GM18861 (cell line): ENCODE results near the gene PPIC.

Experiments
- ATAC-seq: cut with Tn5 transposase; IDR thresholded peaks from one replicate; pipeline ENCODE4 v1.9.1; 2021; ENCODE audit not compliant: unreplicated experiment

PPIC gene

DNA sequence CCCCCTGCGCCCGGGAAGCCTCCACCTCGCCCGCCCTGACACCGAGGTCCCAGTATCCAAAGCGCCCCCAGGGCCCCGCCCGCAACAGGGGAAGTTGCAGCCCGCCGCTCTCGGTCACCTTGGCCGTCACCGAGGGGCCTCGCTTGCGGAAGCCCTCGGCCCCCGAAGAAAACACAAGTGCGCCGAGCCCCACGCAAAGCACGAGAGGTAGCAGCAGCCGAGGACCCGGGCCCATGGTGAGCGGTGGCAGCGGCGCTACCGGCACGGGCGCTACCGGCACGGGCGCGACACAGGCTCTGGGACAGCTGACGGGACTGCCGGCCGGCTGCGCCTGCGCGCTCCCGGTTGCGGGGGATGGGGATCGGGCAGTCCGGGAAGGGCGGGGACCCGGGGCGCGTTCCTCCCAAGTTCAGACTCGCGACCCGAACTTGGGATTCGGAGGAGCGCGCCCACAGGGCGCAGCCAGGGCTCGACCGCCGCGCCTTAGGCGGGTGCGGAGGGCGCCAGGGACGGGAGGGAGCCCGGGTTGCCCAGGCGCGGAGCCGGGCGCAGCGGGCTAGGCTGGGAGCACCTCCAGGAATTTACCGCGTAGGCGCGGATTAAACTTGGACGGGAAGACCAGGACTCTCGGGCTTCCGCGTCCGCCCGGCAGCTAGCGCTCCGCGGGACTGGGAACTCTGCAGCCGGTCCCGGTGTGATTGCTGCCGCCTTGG, at the start of gene PPIC:
Gene PPIC (minus strand): TSS at position 335 of the 713 bp plus-strand sequence. CDS start 100 bp downstream, at position 235.
- peak; percentile 37 for ATAC-seq

GRCh38 chr5:123085638-123086286, 49.2 kb upstream of the PPIC start:
- ATAC-seq: no peak

- ATAC-seq: no peak
Observed at GRCh38 chr5:123084730-123085605, 48.4 kb upstream of the PPIC start.

DNA sequence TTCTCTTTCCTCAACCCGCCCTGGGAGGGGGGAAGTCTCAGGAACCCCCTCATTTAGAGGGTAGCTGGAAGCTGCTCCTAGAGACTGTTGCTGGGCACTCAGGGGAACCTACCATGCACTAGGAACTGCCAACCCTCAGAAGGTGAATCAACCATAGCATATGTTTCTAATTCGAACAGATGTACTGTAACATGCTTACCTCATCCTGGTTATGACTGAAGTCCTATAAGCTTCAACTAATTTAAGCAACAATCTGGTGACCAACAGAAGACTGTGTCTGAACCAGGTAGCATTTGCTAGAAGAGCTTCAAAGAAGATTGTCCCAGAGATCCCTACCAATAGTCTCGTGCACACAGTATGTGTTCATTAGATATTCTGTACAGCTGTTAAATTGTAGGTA, 46.8 kb upstream of the PPIC start:
- no peak for ATAC-seq

DNA sequence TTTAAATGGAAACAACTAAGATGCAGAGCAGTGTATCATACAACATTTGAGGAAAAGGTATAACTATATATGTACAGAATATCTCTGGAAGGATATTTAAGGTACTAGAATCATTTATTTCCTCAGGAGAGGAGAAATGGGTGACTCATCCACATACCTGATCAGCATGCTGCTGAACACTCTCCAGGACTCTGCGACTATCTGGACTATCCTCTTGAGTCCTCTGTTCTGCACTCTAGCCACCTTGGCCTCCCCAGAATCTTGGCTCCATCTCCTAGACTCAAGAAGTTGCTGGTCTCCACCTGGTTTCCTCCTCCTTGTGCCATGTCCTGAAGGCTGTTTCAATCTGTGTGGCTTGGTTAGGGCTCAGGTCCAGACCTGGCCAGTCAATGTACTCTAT, 43.7 kb upstream of the PPIC start:
- no peak for ATAC-seq

GRCh38 chr5:123075521-123076163, 39.1 kb upstream of the PPIC start:
- ATAC-seq: no peak

DNA sequence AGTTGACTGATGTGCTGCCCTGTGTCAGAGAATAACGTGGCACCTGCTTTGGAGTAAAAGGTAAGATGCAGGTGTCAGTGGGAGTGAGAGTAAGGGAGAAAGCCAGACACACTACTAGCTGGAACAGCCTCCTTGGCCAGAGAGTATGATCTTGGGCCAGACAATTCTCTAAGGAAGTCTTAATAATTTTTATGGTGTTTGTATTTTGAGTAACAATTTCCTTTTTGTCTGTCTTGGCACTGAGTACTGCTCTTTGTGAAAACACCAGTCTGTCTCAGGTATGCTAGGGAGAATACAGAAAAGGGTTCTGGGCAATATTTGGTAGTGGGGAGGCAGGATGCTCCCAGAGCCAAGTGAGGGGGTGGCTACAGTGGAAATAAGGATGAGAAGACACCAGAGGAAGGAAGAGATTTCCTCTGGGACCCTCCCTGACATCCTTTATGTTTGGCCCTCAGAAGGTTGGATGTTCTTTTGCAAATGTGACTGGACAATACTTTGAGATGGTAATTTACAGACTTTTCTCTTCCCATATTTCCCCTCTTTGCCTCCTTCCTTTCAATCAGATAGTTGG, 31.9 kb upstream of the PPIC start:
- no peak for ATAC-seq

DNA sequence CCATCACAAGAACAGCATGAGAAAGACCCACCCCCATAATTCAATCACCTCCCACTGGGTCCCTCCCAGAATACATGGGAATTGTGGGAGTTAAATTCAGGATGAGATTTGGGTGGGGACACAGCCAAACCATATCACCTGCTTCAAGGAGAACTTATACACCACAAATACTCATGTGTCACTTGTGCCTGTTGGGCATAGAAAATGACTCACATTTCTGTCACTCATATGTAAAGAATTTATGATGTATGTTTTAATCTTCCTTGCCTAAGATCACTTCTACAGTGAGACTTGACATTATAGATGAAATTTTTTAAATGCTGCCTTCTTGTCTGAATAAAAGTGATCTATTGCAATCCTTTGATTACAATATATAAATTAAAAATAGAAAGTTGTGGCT, 29.5 kb upstream of the PPIC start:
- ATAC-seq: no peak

GRCh38 chr5:123059455-123059854, 22.9 kb upstream of the PPIC start:
- no peak for ATAC-seq

DNA sequence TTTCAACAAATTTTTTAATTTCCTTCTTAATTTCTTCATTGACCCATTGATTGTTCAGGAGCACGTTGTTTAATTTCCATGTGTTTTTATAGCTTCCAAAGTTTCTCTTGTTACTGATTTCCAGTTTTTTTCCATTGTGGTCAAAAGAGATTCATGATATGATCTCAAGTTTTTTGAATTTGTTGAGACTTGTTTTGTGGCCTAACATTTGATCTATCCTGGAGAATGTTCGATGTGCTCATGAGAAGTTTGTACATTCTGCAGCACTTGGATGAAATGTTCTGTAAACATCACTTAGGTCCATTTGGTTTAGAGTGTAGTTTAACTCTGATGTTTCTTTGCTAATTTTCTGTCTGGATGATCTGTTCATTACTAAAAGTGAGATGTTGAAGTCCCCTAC, 14.7 kb upstream of the PPIC start:
- ATAC-seq: no peak

GRCh38 chr5:123047706-123048105, 11.2 kb upstream of the PPIC start:
- no peak for ATAC-seq

GRCh38 chr5:123046222-123046621, 9.7 kb upstream of the PPIC start:
- ATAC-seq: no peak

GRCh38 chr5:123044926-123045617, 8.5 kb upstream of the PPIC start:
- ATAC-seq: no peak

GRCh38 chr5:123039673-123040072, 3.1 kb upstream of the PPIC start:
- no peak for ATAC-seq

GRCh38 chr5:123037104-123037418, 536 bp upstream of the PPIC start:
- no peak for ATAC-seq

DNA sequence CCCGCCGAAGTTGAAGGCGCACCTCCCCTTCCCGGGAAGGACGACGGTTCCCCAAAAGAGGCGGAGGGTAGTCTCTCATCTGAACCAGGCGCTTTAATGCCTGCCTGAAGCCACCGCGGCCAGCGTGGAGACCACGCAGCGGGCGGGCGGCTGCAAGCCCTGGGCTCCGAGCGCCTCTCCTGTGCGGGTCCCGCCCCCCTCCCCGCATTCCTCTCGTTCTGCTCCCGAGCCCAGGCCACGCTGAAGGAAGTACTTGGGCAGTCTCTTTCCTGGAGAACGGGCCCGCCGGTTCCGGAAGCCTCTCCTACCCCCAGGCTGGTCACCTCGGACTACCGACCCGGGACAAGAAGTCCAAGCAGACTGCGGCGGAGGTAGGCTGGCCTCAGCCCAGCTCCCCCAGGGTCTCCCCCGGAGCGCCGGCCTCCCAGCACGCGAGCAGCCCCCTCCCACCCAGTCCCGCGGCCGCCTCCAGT, 571 bp downstream of the PPIC start:
- ATAC-seq: no peak

DNA sequence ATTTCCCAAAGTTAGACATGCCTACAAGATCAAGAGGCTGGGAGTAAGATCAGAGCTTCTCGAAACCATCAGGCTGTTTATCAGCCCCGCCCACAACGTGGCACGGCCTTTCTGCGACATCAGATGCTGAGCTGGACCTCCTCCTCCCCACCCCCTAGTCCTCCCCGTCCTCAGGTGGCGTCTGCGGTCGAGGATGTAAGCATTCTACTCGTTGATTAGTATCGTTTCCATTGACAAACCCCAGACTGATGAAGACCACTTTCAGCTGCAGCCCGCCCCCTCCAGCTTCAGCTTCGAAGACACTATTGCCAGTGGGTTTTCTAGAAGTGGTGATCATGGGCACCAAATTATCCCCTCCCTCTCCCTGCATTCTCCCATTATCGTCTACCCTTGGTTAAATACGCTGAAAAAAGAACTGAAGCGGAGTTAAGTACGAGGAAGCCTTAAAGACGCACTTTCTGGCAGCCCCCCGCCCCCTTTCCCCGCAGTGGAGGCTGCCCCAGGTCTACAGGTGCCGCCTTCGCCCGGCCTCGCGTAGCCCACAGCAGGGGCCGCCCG, 1.1 kb downstream of the PPIC start:
- ATAC-seq: no peak

DNA sequence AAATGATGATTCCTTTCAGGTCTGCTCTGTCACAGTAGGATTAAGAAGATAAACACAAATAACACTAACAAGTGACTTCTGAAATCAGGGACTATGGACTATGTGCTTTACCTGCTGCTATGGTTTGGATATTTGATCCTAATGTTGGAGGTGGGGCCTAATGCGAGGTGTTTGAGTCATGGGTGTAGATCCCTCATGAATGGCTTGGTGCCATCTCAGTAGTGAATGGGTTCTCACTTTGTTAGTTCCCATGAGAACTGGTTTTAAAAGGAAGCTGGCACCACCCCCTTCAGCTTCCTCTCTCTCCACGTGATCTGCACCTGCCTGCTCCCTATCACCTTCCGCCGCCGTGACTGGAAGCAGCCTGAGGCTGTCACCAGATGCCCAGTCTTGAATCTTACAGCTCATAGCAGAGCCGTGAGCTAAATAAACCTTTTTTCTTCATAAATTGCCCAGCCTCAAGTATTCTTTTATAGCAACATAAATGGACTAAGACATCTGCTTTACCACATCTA, 3.3 kb downstream of the PPIC start:
- no peak for ATAC-seq

DNA sequence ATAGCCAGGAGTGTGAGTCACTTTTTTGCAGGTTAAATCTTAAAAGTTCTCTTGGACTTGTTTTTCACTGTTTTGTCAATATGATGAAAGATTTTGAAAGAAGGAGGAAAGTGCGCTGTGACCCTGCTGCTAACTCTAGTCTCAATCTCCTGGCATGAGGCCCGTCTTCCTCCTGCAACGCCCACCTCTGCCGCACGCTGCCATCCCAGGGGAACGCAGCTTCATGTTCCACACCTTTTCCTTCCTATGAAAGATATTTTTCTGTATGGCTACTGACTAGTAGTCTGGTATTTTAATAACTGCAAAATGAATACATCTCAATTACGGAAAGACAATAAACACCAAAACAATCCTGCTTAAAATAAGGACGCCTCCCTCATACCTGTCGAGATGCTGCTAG, 8.3 kb downstream of the PPIC start:
- ATAC-seq: no peak

- ATAC-seq: no peak
Observed at GRCh38 chr5:123014689-123015088, 21.8 kb downstream of the PPIC start.
